ENCODE measurements around the gene EXD2.
"Not testable (repeated sequence)": the region's sequence is repeated elsewhere in the genome, so short reads cannot be mapped to it uniquely, and the experiment has no call there.

EXD2 gene

DNA sequence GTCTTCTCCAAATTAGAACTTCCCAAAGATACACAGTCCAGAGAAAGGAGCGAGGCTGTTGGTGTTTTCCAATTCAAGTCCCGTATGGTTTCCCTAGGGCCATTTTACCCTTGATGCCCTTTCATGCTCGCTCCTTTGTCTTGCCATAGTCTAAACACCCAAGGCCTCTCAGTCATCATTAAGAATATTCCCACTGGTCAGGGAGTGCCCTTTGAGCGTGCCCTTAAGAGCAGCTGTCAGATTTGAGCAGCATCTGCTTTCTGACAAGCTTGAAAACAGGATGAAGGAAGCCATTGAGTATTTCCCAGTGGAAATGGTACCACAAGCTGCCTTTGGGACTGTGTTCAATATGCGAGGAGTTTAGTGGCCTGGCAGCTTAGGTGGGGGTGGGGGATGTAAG is 58.3 kb downstream of the EXD2 start:
- DNase-seq (ENCODE audit: low read depth in 4 of 4, low spot score in 1 of 4), result no peak

DNA sequence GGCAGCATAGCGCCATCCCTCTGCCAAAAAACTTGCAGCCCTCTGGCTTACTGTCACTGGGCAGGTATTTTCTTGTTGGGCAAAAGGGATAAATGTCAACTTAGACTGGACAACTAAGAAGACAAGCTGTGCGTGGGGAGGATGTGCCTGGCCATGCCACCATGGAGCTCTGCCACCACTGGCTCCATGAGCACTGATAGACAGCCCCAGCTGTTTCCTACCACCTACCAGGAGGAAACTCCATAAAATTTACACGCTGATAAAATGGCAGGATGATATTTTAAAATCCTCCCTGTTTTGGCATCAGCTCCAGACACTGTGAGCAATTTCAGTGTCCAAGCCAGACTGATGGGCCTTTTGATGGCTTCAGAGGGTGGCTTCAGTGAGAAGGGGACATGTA is 61.6 kb downstream of the EXD2 start:
- no peak for DNase-seq (ENCODE audit: low read depth in 4 of 4, low spot score in 1 of 4)

GRCh38 chr14:69259168-69259526 is 67.8 kb downstream of the EXD2 start:
- no peak for DNase-seq (ENCODE audit: low read depth in 4 of 4, low spot score in 1 of 4)

DNA sequence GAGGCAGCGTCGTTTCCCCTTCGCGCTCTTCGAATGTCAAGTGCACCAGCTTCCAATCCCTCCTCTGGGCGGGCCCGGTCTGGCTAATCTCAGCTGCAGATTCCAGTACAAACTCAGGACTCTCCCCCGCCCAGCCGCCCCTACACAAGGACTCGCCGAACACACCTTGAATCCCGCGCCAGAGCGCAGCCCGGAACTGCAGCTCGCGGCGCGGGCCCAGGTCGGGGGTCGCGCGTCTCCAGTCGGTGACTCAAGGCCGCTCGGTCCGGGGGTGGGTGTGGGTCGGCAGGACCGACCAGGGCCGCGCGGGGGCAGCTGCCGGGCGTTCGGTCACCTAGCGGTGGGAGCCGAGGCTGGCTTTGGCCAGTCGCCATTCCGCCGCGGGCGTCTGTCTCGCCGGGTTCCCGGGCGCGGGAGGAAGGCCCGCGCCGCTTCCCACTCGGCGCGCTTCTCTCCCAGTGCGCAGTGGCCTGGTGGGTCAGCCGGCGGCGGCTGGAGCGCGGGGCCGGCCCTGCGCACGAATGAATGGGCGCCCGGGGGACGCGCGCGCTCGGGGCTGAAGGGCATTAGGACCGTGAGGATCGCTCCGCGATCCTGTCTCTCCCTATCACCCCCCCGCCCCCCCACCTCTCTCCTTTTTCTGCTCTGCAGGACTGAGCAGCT is 68.4 kb downstream of the EXD2 start, which contains the start of gene GALNT16:
Gene GALNT16, plus strand, starts transcription at position 632 of the 663 bp plus-strand sequence. CDS start 133 bp downstream, outside the sequence.
- no peak for DNase-seq (ENCODE audit: low read depth in 4 of 4, low spot score in 1 of 4)

DNA sequence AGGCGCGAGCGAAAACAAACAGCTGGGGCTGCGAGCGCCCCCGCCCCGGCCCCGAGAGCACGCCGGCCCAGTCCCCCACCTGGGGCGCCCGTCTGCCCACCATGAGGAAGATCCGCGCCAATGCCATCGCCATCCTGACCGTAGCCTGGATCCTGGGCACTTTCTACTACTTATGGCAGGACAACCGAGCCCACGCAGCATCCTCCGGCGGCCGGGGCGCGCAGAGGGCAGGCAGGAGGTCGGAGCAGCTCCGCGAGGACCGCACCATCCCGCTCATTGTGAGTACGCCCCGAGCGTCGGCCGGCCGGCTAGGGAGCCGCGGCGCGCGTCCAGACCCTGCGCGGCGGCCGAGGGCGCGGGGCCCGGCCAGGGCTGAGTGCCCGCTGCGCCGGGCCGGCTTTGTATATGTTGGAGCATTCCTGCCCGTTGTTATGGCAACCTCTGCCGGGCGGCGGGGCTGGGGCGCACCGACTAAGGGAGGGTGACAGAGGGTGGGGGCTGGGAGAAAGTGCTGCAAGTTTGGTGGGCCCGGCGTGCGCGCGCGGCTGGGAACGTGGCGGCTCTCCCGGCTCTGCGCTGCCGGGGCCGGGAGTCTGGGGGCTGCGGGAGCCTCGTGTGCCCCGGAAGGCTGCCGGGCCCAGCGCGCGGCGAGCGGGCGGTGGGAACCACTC is 69.0 kb downstream of the EXD2 start:
- DNase-seq (ENCODE audit: low read depth in 4 of 4, low spot score in 1 of 4), result no peak

DNA sequence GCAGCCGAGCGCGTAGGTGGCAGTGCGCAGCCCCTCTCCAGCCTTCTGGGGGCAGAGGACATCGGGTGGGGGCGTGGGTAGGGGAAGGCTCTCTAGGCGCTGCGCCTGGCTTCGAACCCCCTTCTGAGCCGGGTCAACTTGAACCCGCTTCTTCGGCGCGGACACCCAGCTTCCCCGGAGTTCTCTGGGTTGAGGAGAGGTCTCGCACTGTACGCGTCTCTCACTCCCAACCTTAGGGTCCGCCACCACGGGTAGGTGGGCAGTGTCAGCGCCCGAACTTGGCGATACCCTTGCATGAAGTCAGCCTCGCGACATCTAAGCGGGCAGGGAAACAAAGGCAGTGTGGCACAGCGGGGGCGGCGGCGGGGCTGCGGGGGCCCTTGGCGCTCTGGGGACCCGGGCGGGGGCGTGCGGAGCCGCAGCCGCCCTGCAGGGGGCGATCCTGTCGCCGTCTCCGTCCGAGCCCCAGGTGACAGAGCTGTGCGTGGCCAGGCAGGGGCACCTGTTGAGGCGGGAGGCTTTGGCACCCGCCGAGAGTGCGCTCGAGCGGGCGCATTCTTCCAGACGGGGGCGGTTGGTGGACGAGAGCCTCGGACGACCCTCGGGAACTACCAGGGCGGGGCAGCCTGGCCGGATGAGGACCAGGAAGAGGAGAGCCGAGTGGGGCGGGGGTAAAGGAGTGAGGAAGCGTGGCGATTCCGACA is 69.7 kb downstream of the EXD2 start:
- DNase-seq (ENCODE audit: low read depth in 4 of 4, low spot score in 1 of 4), result peak in 3 of 4 experiments; percentile 8 to 41 (median 28)

DNA sequence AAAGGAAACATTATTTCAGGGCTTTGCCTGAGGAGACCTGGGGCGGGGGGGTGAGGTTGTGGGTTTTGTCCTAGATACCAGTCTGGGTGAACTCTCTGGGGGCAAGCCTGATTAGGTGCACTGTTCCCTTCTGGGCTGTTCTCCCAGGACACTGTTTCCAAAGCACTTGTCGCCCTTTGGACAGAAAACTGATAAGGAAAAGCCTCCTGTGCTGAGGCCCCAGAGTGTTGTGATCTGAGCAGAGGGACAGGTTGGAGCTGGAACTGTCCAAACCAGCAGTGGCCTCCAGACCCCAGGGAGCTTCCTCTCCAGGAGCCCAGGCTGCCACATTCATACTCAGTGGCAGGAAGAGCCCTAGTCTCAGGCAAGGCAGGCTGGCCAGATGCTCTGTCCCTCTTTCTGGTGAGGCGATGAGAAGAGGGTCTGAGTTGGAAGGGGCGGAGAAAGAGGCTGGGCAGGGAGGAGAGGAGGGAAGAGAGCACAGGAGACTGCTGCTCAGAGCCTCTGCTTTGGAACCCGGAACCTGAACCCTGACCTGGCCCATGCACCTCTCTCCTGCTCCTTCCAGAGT is 70.5 kb downstream of the EXD2 start:
- DNase-seq (ENCODE audit: low read depth in 4 of 4, low spot score in 1 of 4), result no peak

DNA sequence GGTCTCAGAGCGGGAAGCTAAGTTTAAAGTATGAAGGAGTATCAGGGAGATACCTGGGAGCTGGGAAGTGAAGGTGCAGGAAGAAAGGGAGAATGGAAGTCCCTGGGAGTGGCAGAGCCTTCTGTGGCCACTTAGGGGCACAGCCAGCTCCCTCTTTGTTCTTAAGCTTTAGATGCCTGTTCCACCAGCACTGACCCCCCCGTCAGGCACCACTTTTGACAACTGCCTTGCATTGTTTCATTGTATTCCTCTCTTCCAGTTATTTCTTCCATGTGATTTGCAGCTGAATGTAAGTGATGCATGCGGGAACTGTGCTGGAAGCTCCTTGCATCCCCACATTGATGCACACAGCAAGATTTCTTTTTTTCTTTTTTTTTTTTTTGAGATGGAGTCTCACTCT is 71.2 kb downstream of the EXD2 start:
- DNase-seq (ENCODE audit: low read depth in 4 of 4, low spot score in 1 of 4), result no peak

- no peak for DNase-seq (ENCODE audit: low read depth in 4 of 4, low spot score in 1 of 4)
Observed at GRCh38 chr14:69263364-69263763, 72.1 kb downstream of the EXD2 start.

DNA sequence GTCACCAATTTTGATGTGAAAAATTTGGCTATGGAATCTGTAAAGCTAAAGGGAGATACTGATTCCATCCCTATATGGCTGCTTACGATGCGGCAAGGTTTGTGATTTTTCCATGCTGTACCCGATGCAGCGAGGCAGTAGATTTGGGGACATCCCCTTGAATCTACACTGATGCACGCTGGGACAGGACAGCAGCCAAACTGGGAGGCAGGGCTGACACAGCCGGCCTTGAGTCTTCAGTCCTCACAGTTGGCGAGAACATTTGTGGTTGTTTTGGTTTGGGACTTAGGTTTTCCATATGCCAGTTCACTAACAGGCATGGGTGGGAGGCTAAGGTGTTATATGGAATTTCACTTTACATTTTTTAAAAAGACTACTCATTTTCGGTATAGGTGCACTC is 72.5 kb downstream of the EXD2 start:
- DNase-seq (ENCODE audit: low read depth in 4 of 4, low spot score in 1 of 4), result no peak

DNA sequence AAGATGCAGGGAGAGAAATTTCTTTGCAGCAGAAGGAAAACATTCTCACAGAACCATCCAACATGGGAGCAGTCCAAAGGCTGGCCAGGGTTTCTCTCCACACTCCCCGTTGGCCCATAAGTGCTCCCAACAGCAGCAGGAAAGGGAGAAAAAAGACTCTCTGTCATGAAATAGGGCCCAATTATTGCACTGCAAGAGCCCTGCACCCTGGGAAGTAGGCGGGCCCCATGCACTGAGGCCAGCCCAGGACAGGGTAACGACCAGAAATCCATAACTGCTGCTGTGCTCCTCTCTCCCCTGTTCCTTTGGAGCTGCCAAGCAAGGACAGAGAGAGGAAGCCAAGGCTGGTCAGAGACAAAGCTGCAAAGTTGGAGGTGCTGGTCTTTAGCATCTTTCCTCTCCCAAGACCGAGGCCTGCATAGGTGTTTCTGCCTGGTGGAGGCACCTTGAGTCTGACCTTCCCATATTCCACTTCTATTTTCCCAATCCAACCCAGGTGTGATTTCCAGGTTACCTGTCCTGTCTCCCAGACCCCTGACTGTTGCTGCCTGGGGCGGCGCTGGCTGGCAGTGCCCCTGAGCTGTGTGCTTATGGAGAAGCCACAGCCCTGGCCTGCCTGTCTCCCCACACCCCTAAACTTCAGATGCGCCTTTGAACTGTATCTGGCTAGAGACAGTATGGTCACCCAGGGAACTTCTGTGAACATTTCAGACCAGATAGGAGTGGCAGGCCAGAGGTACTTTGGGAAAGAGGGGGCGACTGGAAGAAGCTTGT is 75.5 kb downstream of the EXD2 start:
- DNase-seq (ENCODE audit: low read depth in 4 of 4, low spot score in 1 of 4), result no peak

- DNase-seq (ENCODE audit: low read depth in 4 of 4, low spot score in 1 of 4), result no peak
Observed at GRCh38 chr14:69267492-69267891, 76.2 kb downstream of the EXD2 start.

DNA sequence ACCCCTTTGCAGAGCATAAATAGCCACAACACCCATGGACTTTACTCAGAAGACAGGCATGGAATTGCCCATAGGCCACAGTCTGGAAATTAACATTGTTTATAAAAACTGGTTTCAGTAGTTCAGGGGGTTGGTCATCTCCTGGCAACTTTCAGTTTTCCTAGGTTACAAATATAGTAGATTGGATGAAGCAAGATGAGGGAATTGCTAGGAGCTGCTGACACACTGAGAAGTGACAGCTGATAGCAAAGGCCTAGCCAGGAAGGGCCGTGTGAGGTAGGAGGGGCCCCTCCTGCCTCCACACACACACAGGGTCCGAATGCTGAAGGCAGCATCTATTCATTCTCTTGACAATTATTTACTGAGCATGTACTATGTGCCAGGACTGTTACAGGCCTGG is 76.9 kb downstream of the EXD2 start:
- no peak for DNase-seq (ENCODE audit: low read depth in 4 of 4, low spot score in 1 of 4)

- DNase-seq (ENCODE audit: low read depth in 4 of 4, low spot score in 1 of 4), result no peak
Observed at GRCh38 chr14:69268763-69269162, 77.5 kb downstream of the EXD2 start.

DNA sequence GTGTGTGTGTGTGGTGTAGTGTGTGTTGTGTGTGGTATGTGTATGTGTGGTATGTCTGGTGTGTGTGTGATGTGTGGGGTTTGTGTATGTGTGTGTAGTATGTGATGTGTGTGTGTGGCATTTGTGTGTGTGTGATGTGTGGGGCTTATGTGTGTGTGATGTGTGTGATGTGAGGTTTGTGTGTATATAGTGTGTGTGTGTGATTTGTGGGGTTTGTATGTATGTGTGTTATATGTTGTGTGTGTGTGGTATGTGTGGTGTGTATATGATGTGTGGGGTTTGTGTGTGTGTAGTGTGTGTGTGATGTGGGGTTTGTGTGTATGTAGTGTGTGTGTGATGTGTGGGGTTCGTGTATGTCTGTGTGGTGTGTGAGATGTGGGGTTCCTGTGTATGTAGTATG is 78.1 kb downstream of the EXD2 start:
- DNase-seq (ENCODE audit: low read depth in 4 of 4, low spot score in 1 of 4), result no peak

- DNase-seq (ENCODE audit: low read depth in 4 of 4, low spot score in 1 of 4), result no peak
Observed at GRCh38 chr14:69270097-69270496, 78.8 kb downstream of the EXD2 start.

- DNase-seq (ENCODE audit: low read depth in 4 of 4, low spot score in 1 of 4), result no peak
Observed at GRCh38 chr14:69270795-69271708, 79.8 kb downstream of the EXD2 start.

GRCh38 chr14:69274321-69274720 is 83.0 kb downstream of the EXD2 start:
- DNase-seq (ENCODE audit: low read depth in 4 of 4, low spot score in 1 of 4), result no peak

- no peak for DNase-seq (ENCODE audit: low read depth in 4 of 4, low spot score in 1 of 4)
Observed at GRCh38 chr14:69275331-69275730, 84.0 kb downstream of the EXD2 start.

GRCh38 chr14:69277356-69277755 is 86.1 kb downstream of the EXD2 start:
- not testable (repeated sequence) for DNase-seq (ENCODE audit: low read depth in 4 of 4, low spot score in 1 of 4)

Data from stimulated activated CD4-positive, alpha-beta T cell treated with anti-CD3 and anti-CD28 coated beads, Interleukin-1b, Interleukin-23, amount 100 ng/mL, for 24 hours (primary cell).